Activated CD8-positive, alpha-beta memory T cell treated with anti-CD3 and anti-CD28 coated beads for 24 hours (primary cell): Measurements from ENCODE around the gene SLC6A11.

Experiments
- DNase-seq: peaks from one replicate; pipeline ENCODE4 v3.0.0-alpha.2; 2020

The SLC6A11 gene

DNA sequence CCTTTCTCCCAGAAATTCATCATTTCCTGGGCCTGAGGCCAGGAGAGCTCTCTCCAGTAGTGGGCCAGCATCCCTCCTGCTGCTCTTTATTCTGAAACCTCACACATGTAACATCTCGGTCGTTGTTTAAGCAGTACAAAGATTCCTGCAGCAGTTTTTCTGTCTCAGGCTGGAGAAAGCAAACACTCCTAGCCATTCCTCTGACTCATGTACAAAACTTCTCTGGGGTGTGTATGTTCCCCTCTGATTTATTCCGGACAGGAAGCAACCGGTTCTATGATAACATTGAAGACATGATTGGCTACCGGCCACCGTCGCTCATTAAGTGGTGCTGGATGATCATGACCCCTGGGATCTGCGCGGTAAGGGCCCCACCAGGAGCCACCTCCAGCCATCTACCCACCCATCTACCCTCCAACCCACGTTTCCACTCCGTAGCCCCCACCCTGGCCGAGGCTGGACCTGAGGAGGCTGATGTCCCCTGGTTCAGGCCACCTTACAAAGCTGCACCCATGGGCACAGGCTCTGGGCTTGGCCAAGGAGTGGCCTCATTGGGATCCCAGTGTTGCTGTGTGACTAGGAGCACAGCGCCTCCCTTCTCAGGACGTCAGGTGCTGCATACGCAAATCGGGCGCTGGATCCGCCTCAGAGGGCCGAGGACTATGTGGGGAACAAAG lies 117.9 kb downstream of the SLC6A11 start:
- no peak for DNase-seq

DNA sequence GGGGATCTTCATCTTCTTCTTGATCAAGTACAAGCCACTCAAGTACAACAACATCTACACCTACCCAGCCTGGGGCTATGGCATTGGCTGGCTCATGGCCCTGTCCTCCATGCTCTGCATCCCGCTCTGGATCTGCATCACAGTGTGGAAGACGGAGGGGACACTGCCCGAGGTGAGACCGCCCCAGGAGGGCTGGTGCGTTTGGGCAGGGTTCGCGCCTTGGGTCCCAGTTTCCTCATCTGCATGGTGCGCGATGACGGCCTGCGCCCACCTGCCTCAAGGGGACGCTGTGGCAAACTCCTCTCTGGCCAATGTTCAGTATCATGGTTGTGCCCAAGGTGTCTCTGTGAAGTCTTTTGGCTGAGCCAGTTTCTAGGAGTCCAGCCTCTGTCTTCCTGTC lies 119.0 kb downstream of the SLC6A11 start:
- DNase-seq, result no peak

DNA sequence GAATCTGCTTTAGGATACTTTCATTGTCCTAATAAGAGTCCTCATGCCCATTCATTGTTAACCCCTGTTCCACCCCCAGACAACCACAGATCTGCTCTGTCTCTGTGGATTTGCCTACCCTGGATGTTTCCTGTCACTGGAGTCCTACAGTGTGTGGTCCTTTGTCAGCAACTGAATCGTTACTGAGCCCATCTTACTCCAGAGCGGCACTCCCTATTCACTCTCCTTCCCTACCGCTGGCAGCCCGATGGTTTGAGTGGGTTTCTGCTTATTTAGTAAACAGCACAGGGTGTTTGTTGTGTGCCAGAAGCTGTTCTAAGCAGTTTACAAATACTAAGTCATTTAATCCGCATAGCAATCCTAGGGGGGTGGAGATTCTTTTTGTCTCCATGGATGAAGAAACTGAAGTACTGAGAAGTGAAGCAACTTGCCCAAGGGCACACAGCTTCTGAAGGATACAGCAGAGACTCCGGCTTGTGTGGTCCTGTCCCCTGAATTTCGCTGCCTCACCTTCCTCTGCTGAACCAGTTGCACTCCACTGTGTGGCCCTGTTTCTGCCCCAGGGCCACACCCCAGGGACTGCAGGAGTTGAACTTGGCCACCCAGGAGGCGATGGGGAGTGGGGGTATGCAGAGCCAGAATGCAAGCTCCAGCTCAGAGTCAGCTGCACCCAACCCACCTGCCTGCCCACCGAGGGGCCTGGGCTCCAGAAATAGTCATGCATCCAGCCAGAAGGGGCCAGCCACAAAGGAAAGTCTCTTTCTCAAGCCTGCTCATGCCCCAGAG lies 120.0 kb downstream of the SLC6A11 start:
- DNase-seq, result no peak

DNA sequence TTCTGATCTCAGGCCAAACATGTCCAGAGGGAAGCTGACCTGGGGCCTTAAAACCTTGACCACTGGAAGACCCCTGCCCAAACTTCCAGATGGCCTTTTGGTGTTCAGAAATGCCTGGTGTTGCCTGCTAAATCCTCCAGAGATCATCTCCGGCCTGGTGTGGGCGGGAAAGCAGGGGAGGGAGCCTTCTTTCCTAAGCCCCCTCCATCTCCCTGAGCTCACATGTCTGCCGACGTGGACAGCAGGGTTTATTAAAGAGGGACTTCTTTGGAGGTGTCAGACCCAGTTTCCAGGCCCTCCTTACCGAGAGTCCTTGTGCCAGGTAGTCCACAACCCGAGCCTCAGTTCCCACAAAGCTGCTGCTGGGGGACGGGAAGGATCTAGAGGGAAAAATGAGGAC lies 120.7 kb downstream of the SLC6A11 start:
- DNase-seq, result no peak

DNA sequence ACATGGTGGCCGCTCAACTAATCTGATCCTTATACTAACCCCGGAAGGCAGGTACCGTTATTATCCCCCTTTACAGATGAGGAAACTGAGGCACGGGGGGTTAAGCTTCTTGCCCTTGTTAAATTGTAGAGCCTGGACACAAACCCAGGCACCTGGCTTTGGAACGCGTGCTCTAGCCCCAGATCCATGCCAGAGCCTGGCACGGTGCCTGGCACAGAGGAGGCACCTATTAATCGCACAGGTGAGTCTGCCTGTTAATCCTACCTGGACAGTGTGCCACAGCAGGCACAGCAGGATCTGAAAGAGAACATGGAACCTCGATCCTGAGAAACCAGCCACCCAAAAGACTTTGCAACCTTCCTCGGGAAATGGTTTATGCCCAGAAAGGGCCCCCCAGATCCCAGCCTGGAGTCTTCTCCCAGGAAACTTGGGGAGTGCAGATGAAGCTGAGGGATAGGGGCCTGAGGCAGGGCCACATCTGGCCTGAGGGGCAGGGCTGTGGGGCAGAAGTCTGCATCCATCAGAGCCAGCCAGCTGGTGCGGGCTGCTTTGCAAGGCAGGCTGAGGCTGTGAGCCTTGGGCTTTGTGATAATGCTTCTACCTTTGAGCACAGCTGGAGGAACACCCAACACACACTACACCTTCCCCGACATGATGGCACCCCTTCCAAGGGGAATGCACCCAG lies 121.3 kb downstream of the SLC6A11 start:
- DNase-seq, result no peak

DNA sequence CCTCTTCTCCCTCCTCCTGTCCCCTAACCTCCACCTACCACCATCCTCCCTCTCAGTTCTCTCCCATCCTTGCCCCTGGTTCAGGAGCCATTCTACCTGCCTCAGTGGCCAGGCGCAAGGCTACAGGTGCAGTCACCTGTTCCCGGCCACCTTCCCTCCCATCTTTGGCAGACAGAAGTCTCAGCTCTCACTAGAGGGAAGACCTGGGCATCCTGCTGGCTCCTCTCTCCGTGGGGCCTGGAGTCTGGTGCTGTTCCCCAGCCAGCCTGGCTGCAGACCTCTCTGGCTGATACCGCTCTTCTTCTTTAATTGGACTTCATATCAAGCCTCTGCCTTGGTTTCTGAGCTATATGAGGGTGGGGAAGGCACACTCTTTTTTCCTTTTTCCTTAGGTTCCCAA lies 123.5 kb downstream of the SLC6A11 start:
- no peak for DNase-seq

DNA sequence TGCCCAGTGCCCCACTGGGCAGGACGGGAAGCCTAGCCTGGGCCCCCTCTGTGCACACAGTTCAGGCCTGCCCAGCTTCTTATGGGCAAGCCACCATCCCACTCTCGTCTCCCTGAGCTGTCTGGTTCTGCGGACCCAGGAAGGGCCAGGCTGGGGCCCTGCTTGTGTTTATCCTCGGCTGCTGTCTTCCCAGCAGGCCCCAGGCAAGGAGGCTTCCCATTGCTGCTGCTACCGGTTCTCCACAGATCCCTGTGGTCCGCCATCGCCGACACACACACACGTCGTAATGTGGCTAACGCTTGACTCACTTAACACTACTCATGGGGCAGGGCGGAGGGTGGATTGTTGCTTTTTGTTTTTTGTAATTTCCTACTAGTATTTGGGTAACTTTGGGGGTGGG lies 124.1 kb downstream of the SLC6A11 start:
- no peak for DNase-seq

DNA sequence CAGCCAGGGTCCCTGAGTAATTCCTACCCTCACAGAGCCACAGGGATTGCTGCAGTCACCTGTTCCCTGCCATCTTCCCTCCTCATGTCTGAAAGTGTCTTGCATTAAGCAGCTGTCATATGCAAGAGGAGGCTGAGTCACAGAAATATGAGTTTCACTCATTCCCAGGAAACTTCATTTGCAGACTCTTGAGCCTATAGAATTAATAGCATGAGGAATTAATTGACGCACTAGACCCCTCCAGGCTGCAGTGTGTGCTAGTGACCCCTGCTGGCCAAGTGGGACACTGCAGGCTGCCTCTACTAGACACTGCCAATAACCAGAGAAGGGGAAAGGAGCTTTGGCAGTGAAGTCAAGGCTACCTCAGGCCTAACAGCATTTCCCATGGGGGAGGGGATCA lies 125.9 kb downstream of the SLC6A11 start:
- peak; percentile 62 for DNase-seq

DNA sequence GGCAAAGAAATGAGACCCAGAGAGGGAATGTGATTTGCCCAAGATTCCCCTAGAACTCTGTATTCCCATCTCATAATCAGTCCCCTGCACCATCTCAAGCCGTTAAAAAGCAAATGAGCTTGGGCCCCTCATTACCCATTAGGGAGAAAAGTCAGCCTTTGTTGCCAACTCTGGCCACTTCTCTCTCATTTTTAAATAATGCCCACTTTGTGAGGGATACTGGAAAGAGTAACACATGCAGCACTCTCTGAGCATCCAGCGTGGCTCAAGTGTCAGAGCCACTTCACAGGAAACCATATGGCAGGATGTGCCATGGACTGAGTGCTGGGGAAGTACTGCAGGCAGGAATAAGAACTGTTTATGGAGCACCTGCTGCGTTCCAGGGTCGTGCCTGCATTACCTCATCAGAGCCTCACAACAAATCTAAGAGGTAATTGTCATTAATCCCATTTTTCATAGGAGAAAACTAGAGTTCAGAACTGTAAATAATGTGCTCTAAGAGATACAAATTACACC lies 126.7 kb downstream of the SLC6A11 start:
- DNase-seq, result no peak

DNA sequence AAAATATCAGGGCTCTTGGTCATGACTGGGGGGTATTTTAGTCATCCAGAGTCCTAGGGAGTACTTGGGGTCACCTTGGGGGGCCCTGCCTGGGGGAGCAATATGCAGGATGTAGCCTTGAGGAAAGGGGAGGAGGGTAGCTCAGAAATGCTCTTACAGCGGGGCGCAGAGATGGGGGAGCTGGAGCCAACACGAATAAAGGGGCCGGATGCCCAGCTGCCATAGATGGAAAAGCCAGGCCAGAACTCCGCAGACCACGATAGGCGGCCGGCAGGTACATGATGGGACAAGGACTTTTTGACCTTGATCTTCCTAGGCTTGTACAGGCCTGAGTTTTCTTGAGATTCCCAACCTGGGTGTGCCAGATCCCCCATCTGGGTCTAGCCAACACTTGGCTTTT lies 128.8 kb downstream of the SLC6A11 start:
- DNase-seq, result no peak

DNA sequence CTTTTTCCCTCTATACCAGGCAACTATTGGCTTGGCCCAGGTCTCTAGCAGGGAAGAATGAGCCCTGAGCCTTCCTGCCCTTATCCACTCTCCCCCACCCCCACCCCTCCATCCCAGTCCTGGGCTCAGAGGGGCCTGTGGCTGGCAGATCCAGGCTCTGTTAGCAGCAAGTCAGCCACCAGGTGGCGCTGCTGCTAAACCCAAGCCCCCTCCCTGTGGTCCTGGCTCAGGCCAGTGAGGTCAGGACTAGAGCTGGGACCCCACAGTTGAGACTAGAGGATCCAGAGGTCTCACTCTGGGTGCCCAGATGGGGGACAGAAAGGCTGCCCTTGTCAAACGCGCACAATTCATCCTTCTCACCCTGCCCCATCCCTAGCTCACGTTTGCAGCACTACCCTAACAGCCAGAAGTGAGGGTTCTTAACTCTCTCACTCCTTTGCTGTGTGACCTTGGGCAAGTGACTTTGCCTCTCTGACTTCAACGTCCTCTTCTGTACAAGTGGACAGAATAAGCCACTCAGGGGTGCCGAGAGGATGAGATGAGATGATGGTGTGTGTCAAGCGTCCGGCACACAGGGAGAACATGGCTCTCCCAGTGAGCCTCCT lies 129.8 kb downstream of the SLC6A11 start:
- DNase-seq, result peak; percentile 77

DNA sequence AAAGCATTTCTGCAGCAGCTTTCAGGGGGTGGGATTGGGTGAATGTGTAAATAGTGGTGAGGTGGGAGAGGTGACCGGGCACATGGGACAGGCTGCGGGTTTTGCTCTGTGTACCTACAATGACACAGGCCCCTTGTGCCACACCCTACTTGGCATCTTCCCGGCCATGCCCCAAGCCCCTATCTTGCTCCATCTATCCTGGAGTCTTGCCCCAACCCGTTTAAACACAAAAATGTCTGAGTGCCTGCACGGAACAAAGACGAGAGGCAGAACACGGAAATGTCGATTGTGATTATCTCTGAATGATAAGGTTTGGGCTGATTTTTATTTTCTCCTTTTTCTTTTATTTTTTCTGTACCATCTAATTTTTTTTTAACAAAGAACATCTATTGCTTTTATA lies 130.5 kb downstream of the SLC6A11 start:
- DNase-seq, result no peak

DNA sequence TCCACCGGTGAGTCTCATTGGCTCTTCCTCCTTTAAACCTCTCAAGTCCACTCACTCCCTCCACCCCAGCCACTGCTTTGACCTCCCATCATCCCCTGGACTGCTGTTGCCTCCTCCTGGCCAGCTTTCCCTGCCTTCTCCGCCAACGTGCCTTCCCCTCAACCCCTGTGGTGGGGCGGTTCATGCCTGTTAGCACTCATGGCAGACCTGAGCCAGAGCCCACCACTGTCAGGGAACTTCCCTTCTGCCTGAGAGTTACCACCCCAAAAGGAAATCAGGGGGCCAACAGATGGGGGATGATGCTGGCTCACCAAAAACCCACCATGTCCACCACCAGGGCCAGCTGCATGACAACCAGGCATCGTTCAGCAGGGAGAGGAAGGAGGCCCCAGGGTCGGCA lies 132.3 kb downstream of the SLC6A11 start:
- DNase-seq, result no peak

DNA sequence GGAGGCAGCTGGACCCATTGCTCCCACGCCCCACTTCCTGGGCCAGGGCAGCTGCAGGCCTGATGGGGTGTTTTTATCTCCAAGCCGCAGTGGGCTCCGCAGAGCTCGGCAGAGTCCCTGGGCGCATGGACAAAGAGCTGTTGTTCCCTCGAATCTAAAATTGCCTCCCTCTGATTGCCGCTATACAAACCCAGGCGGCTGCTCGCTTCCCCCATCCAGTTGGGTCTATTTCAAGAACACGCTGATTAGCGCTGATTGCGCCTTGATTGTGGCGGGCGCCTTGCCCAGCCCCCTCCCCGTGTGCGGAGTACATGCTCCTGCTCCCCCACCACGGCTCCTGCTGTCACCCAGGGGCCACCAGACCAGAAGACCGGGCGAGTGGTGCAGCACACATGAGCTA lies 133.2 kb downstream of the SLC6A11 start:
- DNase-seq, result no peak

DNA sequence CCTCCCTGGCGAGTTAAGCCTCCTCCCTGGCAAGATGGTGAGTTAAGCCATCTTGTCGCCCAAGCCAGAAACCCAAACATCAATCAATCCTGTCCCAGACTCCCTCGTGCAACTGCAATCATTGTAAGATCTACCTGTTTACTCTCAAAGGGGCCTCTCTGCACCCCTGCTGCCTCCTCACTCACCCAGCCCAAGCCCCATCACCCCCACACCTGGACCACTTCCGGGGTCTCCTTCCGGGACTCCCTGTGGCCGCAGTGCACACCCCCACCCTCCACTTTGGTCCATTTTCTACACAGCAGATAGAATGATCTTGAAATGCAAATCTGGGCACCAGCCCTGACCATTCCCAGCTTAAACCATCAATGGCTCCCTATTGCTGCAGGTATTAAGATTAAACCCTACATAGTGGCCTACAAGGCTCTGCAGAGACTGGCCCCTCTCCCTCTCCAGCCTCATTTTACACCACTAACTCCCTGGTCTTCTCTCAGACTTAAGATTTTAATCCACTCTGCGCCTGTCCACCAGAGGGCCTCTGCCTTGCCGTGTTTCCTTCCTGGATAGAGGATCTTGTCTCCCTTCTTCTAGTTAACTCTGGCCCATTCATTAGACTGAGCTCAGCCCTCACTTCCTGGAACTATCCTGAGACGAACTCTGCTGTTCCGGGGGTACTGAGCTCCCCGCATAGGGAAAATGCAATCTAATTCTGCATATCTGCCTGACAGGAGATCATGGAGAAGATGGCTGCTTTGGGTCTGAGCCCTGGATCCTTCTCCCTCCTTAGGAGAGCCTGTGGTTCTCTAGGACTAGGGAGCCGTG lies 134.7 kb downstream of the SLC6A11 start:
- no peak for DNase-seq

DNA sequence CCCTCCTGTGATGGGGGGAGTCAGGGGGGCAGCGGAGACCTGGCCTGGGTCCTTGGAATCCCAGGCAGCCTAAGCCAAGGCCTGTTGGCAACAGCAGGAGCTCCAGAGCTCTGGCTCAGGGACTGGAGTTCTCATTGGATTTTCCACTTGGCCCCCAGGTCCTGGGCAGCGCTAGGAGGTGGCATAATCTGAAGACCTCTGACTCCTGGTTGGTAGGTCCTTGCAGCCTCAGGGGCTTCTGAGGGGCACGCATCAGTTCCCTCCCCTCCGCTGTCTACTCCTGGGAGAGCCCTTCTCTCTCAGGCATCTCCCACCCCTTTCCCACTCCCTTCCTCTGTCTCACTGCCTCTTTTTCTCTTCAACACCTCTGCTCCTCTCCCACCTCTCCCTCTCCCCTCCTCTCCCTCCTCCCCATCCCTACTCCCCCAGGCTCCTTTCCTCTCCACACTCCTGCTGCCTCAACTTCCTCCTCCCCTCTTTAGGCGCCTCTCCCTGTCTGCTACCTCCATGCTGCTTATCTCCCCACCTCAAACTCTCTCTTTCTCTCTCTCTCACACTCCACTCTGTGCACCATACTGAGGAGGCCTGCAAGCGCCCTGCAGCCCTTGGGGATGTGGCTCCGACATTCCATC lies 135.4 kb downstream of the SLC6A11 start:
- DNase-seq, result no peak

DNA sequence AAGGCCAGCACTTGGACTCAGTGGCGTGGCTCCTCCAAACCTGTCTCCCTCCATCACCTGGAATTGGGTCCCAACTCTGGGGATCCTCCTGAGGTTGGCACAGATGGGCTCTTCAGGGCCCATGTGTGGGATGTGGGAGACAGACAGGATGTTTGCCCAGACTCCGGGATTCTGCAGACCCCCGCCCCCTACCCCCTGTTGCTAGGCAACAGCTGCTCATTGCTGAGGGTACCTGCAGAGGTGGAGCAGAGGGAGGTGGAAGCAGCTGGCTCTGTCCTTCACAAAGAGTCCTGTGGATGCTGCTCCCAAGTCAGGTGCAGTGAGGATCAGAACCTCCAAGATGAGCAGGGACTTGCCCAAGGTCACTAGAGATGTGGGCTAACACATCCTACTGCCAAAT lies 136.5 kb downstream of the SLC6A11 start:
- DNase-seq, result no peak

DNA sequence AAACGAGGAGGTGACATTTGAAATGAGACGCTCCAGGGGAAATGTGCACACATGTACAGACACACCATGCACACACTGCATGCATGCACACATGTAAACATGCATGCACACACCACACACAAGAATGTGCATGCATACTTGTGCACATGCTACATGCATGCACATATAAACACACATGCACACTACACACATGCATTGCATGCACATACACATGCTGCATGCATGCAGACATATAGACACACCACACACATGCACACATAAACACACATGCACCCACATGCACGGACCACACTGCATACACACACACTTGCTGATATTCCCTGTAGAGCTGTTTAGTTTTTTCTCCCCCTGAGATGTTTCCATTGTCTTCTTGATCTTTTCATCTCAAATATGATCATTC lies 138.7 kb downstream of the SLC6A11 start:
- DNase-seq, result no peak

DNA sequence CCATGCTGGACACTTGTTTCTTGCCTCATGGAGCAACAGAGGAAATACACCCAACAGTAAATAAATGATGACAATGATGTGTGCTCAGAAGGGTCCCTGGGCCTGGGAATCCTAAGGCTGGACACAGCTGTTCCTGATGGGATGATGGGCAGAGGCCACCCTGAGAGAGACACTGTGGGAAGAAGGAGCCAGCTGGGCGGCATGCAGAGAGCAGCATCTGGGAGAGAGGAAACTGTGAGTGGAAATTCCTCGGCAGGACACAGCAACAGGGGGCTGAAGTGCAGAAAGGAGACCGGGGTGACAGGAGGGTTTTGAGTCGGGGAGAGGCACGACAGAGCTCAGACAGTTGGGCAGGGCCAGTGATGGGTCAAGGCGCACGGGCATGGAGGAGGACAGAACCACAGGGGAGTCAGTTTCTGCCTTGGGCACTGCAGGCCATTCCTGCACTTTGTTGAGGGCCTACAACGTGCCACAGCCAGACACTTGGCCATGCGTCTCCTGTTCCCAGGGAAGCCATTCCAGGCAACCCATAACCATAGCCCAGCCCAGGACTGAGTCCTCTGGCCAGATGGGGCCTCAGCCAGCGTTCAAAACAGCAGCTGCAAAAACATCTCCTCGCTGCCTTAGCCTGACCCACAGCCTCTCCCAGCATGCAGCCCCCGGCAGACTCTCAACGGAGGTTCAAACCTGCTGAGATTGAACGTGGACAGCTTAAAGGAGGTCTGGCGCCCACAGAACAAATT lies 139.9 kb downstream of the SLC6A11 start:
- no peak for DNase-seq

DNA sequence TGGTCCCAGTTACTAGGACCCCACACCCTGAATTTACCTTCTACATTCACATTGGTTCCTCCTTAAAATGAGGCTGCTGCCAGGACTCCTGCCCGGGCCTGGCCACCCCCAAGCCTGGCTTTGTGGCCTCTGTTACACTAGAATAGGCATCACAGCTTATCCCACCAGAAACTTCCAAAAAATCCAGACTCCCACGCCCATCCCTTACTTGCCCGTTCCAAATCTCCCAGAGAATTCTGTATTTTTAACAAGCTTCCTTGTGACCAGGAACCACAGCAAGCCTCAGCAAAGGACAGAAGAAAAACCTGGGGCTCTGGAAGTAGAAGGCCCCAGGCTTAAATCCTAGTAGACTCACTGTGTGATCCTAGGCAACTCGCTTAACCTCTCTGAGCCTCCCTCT lies 140.5 kb downstream of the SLC6A11 start:
- no peak for DNase-seq

DNA sequence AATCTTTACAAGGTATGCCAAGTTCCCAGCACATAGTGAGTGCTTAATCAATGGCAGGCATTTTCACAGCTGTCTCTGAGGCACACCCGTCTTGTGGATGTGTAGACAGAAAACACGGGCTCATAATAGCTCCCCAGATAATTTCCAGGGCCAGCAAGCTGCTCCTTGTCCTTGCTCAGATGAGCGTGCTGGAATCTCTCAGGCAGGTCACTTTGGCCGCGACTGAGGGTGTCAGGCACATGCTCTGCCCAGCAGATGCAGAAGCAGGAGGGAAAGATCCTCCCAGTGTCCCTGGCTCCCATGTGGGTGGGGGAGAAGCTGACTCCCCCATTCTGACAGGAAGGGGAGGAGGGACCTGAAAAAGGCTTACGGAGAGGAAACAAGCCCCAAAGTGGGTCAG lies 141.0 kb downstream of the SLC6A11 start:
- no peak for DNase-seq
